GM12892 (cell line): ENCODE data around the gene ITPR3.

ENCODE experiments used
- DNase-seq: peaks from one replicate; pipeline ENCODE4 v3.0.0; 2011; ENCODE audit not compliant: insufficient read length
- FAIRE-seq: peaks from 2 replicates; lab custom pipeline; 2011; peaks lifted over from hg19 to GRCh38; lab: Jason Lieb, UNC
- POLR2A ChIP-seq: IDR thresholded peaks from 2 replicates; pipeline ENCODE4 v1.6.1; 2011; ENCODE audit warnings: low read depth, low read length, control low read depth
- POLR2AphosphoS5 ChIP-seq: IDR thresholded peaks from 2 replicates; pipeline ENCODE4 v1.6.1; 2011; ENCODE audit warnings: low read depth, low read length, control low read depth
- TAF1 ChIP-seq: IDR thresholded peaks from 2 replicates; pipeline ENCODE4 v1.6.1; 2011; ENCODE audit warnings: low read depth, mild to moderate bottlenecking, control low read depth, low read length, borderline replicate concordance

The ITPR3 gene

DNA sequence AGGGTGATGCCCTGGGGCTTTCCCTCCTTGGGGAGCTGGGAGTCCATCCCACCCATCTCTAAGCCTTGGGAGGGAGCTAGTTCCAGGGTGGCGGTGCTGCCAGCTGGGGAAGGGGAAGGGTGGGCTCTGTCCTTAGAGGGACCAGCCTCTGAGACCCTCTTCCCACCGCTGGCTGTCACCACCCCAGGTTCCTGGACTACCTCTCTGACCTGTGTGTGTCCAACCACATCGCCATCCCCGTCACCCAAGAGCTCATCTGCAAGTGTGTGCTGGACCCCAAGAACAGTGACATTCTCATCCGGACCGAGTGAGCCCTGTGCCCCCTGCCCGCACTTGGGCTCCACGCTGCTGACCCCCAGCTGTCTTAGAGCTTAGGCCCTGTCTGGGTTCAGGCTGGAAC is 47.2 kb downstream of the ITPR3 start:
- DNase-seq (no peak), FAIRE-seq (no peak)
- TF ChIP-seq TAF1 (no peak), POLR2AphosphoS5 (no peak)

- FAIRE-seq (no peak), DNase-seq (no peak)
- TF ChIP-seq POLR2AphosphoS5 (no peak), TAF1 (no peak), POLR2A (no peak)
Observed at GRCh38 chr6:33668914-33669313, 47.8 kb downstream of the ITPR3 start.

GRCh38 chr6:33670086-33670660 is 49.1 kb downstream of the ITPR3 start:
- no peak for FAIRE-seq
- TF ChIP-seq POLR2AphosphoS5 (no peak), TAF1 (no peak), POLR2A (no peak)
- DNase-seq: no peak

- DNase-seq: no peak
- TF ChIP-seq POLR2A (no peak), TAF1 (no peak), POLR2AphosphoS5 (no peak)
- FAIRE-seq: no peak
Observed at GRCh38 chr6:33670971-33671743, 50.0 kb downstream of the ITPR3 start.

GRCh38 chr6:33671744-33672072 is 50.6 kb downstream of the ITPR3 start:
- DNase-seq (no peak), FAIRE-seq (no peak)
- TF ChIP-seq POLR2AphosphoS5: no peak
- TF ChIP-seq POLR2A: no peak
- TF ChIP-seq TAF1: no peak

- DNase-seq (no peak), FAIRE-seq (no peak)
- TF ChIP-seq POLR2AphosphoS5 (no peak), TAF1 (no peak), POLR2A (no peak)
Observed at GRCh38 chr6:33672808-33673207, 51.7 kb downstream of the ITPR3 start.

GRCh38 chr6:33673851-33674250 is 52.7 kb downstream of the ITPR3 start:
- no peak for TF ChIP-seq POLR2AphosphoS5
- no peak for TF ChIP-seq TAF1
- TF ChIP-seq POLR2A: no peak
- FAIRE-seq: no peak

DNA sequence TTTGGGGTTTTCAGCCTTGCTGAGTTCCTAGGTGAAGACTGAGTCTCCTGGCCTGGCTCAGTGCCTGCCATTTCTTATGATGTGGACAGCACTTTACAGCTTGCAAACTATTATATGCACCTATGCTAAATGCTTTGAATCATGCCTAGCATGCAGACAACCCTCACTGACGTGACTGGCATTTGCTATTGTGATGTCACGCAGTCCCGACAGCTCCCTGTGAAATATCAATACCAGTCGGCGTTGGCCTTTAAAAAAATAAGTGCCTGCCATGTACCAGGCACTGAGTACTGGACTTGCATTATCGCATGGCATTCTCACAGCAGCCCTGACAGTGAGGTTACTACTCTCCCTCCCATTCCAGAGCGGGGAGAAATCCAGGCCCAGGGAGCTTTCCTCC is 54.8 kb downstream of the ITPR3 start:
- FAIRE-seq: no peak
- no peak for TF ChIP-seq POLR2A
- no peak for TF ChIP-seq POLR2AphosphoS5
- no peak for TF ChIP-seq TAF1
- no peak for DNase-seq

More at GRCh38 chr6:33673851-33674250, 52.7 kb downstream of the ITPR3 start:
- no peak for DNase-seq

GRCh38 chr6:33676416-33677142 is 55.5 kb downstream of the ITPR3 start:
- DNase-seq (no peak), FAIRE-seq (no peak)
- TF ChIP-seq POLR2AphosphoS5: no peak
- no peak for TF ChIP-seq POLR2A
- no peak for TF ChIP-seq TAF1

GRCh38 chr6:33677143-33677660 is 56.1 kb downstream of the ITPR3 start:
- DNase-seq (no peak), FAIRE-seq (no peak)
- TF ChIP-seq POLR2AphosphoS5 (no peak), TAF1 (no peak), POLR2A (no peak)

- TF ChIP-seq POLR2AphosphoS5 (no peak), TAF1 (no peak), POLR2A (no peak)
- no peak for FAIRE-seq
- no peak for DNase-seq
Observed at GRCh38 chr6:33677689-33678088, 56.6 kb downstream of the ITPR3 start.
